AG04450 (cell line): ENCODE measurements around the gene HID1. TPM values are rescaled to one million over a fixed set of nuclear protein-coding genes. Genes with fewer than 3 reads are reported as not detected.

Experiments used
- CTCF ChIA-PET: fragments of 300-600, 350-600 bp; formaldehyde crosslinking; extraction: SDS; loops from one replicate; lab custom pipeline; 2022; ENCODE audit warnings: antibody characterized with exemption, inconsistent platforms; lab: Charles Lee
- POLR2A ChIA-PET: fragments of 350-600 bp; formaldehyde crosslinking; extraction: SDS; loops from one replicate; lab custom pipeline; 2021; ENCODE audit warnings: antibody characterized with exemption, inconsistent platforms; lab: Yijun Ruan, JAX
- DNase-seq: peaks from one replicate; pipeline ENCODE4 v3.0.0-alpha.2; 2011; ENCODE audit warnings: low read depth, low spot score
- H3K27ac ChIP-seq: one replicate; pipeline ENCODE4 v1.5.1; 2012; ENCODE audit warnings: low read depth, low read length, control low read depth
- H3K27me3 ChIP-seq: one replicate; pipeline ENCODE4 v1.6.0; 2012; ENCODE audit warnings: low read length; ENCODE audit not compliant: control insufficient read depth, insufficient read depth
- H3K4me3 ChIP-seq: 2 replicates; pipeline ENCODE4 v1.5.1; 2011; ENCODE audit warnings: mild to moderate bottlenecking, low read depth, low read length, control low read depth
- H3K9me3 ChIP-seq: 2 replicates; pipeline ENCODE4 v1.5.1; 2012; ENCODE audit warnings: low read length; ENCODE audit not compliant: control insufficient read depth, insufficient read depth
- CTCF ChIP-seq: IDR thresholded peaks from 2 replicates; pipeline ENCODE4 v1.5.1; 2011; ENCODE audit warnings: low read depth, low read length, control low read depth, inconsistent platforms
- polyA plus RNA-seq: library from polyadenylated mRNA; depleted of rRNA; stranded (reverse); fragments of >200 nt; gene quantifications from 2 replicates; pipeline ENCODE4 v1.2.3, GENCODE V29; 2011

The HID1 gene
- polyA plus RNA-seq, 1 experiment, result 1.8 TPM

GRCh38 chr17:74941128-74941725 is 31.3 kb downstream of the HID1 start:
- no peak for DNase-seq
- H3K27me3 ChIP-seq, result peaks cover 57% of the 10 kb centered on the region
- ChIA-PET POLR2A (no interaction called here), CTCF (no interaction called here)
- H3K27ac ChIP-seq, result no peak overlapping the region
- no peak overlapping the region for H3K4me3 ChIP-seq
- no peaks in the 10 kb centered on the region for H3K9me3 ChIP-seq
- no peak for TF ChIP-seq CTCF

- no peak for DNase-seq
- no peak overlapping the region for H3K27ac ChIP-seq
- CTCF ChIA-PET, result interaction anchor here (1.6 kb wide), 1 partner anchor 18 kb away, joined by 6 read pairs; no protein-coding TSS in a partner anchor
- H3K9me3 ChIP-seq, result no peaks in the 10 kb centered on the region; the same call in 1 of the 2 replicates
- POLR2A ChIA-PET, result no interaction called here
- H3K27me3 ChIP-seq, result peaks cover 67% of the 10 kb centered on the region
- no peak for TF ChIP-seq CTCF
- no peak overlapping the region for H3K4me3 ChIP-seq
These were observed 33.0 kb downstream of the HID1 start for GRCh38 chr17:74939534-74939933.

GRCh38 chr17:74938194-74938950 is 34.2 kb downstream of the HID1 start:
- H3K27me3 ChIP-seq, result peaks cover 69% of the 10 kb centered on the region
- CTCF ChIA-PET, result interaction anchor here (1.6 kb wide), 1 partner anchor 19 kb away, joined by 6 read pairs; no protein-coding TSS in a partner anchor
- no peak overlapping the region for H3K27ac ChIP-seq
- no peak for DNase-seq
- no peaks in the 10 kb centered on the region; the same call in 1 of the 2 replicates for H3K9me3 ChIP-seq
- POLR2A ChIA-PET, result no interaction called here
- no peak for TF ChIP-seq CTCF
- no peak overlapping the region for H3K4me3 ChIP-seq

- TF ChIP-seq CTCF, result no peak
- Histone ChIP-seq H3K9me3 (no peaks in the 10 kb centered on the region; the same call in 1 of the 2 replicates), H3K4me3 (no peak overlapping the region), H3K27ac (no peak overlapping the region), H3K27me3 (peaks cover 71% of the 10 kb centered on the region)
- DNase-seq, result no peak
- ChIA-PET POLR2A (no interaction called here), CTCF (no interaction called here)
These were observed 35.2 kb downstream of the HID1 start for GRCh38 chr17:74937064-74938051.
